DMS53 treated with DMSO at 0.1 percent for 48 hours (cell line): ENCODE measurements around the gene YDJC.
"Not testable (repeated sequence)": the region's sequence is repeated elsewhere in the genome, so short reads cannot be mapped to it uniquely, and the experiment has no call there.

Experiments
- DNase-seq: peaks from one replicate; lab custom pipeline; 2025; ENCODE audit not compliant: unreplicated experiment; lab: John Stamatoyannopoulos, UW

Gene YDJC, protein sequence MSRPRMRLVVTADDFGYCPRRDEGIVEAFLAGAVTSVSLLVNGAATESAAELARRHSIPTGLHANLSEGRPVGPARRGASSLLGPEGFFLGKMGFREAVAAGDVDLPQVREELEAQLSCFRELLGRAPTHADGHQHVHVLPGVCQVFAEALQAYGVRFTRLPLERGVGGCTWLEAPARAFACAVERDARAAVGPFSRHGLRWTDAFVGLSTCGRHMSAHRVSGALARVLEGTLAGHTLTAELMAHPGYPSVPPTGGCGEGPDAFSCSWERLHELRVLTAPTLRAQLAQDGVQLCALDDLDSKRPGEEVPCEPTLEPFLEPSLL

DNA sequence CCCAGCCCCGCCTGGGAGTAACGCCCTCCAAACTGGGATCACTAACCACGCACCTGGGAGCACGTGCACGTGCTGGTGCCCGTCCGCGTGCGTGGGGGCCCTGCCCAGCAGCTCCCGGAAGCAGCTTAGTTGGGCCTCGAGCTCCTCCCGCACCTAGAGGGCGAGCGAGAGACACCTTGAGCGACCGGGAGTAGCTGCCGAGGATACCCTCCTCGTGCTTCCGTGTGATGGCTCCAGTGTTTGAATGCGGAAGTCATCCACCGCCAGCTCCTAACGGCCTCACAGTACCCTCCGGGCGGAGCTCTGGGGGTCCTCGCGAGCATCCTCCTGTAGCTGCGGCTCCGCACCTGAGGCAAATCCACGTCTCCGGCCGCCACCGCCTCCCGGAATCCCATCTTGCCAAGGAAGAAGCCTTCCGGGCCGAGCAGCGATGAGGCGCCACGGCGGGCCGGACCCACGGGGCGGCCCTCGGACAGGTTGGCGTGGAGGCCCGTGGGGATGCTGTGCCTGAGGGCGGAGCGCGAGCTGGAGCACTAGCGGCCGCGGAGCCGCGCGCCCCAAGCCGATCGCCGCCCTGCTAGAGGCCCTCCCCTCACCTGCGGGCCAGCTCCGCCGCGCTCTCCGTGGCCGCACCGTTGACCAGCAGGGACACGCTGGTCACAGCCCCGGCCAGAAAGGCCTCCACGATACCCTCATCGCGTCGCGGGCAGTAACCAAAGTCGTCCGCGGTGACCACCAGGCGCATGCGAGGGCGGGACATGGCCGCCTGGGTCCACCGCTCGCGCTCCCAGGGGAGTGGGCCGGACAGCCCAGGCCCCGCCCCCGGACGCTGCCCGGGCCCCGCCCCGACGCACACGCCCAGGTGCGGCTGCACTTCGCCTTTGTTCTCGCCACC is at the start of gene YDJC:
TSS of gene YDJC (minus strand) at position 768 of the 895 bp plus-strand sequence. CDS start at position 760, 8 bp downstream.
- DNase-seq: peak; percentile 66

DNA sequence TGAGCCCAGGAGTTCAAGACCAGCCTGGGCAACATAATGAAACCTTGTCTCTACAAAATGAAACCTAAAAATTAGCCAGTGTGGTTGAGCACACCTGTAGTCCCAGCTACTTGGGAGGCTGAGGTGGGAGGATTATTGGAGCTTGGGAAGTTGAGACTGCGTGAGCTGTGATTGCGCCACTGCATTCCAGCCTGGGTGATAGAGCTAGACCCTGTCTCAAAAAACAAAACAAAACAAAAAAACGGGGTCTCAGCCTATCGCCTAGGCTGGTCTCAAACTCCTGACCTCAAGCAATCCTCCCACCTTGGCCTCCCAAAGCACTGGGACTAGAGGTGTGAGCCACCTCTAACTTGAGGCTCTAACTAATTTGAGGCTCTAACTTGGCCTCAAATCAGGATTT is 49.6 kb upstream of the YDJC start:
- DNase-seq: no peak

DNA sequence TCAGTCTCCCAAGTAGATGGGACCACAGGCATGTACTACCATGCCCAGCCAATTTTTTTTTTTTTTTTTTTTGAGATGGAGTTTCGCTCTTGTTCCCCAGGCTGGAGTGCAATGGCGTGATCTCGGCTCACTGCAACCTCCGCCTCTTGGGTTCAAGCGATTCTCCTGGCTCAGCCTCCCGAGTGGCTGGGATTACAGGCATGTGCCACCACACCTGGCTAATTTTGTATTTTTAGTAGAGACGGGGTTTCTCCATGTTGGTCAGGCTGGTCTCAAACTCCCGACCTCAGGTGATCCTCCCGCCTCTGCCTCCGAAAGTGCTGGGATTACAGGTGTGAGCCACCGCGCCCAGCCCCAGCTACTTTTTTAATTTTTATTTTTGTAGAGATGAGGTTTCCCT is 49.0 kb upstream of the YDJC start:
- not testable (repeated sequence) for DNase-seq

DNA sequence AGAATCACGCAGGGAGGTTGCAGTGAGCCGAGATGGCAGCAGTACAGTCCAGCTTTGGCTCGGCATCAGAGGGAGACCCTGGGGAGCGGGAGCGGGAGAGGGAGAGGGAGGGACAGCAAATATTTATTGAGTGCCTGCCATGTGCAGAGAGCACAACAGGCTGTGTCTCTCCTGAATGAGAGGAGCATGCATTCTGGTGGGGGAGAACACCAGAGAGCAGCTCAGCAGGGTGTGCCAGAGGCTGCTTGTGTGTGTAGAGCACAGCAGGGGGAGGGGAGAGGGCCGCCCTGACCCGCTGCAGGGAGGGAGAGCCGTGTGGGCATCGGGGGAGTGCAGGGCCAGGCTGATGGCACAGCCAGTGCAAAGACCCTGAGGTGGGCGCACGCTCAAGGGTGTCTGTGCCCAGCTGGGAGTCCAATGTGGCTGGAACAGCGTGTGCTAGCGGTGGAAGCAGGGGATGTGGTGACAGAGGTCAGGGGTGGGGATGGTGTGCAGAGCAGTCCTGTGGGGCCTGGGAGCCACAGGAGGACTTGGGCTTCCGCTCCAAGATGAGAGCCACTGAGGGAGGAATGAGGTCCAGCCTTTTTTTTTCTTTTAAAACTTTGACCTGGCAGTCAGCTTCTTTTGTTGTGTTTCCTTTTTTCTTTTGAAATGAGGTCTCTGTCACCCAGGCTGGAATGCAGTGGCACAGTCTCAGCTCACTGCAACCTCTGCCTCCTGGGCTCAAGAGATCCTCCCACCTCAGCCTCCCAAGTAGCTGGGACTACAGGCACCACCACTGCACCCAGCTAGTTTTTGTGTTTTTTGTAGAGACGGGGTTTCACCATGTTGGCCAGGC is 48.0 kb upstream of the YDJC start:
- DNase-seq: no peak

DNA sequence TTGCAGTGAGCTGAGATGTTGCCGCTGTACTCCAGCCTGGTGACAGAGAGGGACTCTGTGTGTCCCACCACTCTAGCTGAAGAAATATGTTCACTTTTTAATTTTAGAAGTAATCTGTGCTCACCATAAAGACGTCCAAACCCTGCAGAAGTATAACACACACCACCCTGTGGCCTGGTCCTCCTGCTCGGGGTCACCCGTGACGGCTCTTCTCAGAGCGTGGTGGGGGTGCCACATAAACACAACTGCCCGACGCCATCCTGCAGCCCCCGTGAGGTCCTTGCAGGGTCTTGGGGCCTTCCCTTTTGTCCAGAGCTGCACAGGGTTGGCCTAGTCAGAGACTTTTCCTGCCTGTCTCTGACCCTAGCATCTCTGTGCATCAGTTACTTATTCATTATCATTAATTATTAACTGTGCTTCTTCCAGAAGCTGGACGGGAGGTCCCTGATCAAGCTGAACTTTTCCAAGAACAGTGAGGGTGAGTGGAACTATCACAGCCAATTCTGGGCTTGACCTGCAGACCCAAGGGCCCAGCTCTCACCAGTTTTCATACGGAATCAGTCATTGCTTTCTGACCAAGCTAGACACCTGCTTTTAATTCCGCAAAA is 44.9 kb upstream of the YDJC start:
- DNase-seq: no peak

DNA sequence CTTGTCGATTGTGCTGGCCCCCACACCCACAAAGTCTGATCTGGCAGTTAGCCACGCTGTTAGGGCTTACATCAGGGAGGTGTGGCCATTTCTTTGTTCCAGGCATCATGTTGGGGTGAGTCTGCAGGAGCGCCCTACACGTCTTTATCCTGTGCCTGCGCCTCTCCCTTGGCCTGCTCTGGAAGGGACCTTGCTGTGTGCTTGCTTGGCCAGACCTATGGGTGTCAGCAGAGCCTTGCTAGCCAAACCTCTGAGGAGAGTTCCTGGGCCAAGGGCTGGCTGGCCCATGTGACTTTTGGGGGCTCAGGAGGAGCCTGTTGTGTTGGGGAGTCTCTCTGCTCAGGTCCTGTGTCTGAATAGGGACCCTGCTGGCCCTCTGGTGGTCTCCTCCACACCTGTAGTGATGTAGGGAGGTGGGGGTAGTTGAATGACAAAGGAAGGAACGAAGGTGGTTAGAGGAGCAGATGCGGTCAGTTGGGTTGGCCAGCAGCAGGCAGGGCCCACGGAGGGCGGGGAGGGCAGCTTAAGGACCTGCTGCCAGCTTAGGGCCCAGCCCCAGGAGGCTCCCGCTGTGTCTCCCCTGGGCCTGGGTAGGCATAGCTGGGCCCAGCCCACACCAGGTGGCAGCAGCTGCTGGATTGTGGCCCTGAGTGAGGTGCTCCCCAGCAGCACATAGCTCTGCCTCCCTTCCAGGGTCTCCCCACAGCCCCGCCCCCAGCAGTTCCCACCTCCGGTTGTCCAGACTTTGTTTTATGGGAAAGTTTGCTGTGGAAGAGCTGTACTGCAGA is 43.9 kb upstream of the YDJC start:
- DNase-seq: no peak

DNA sequence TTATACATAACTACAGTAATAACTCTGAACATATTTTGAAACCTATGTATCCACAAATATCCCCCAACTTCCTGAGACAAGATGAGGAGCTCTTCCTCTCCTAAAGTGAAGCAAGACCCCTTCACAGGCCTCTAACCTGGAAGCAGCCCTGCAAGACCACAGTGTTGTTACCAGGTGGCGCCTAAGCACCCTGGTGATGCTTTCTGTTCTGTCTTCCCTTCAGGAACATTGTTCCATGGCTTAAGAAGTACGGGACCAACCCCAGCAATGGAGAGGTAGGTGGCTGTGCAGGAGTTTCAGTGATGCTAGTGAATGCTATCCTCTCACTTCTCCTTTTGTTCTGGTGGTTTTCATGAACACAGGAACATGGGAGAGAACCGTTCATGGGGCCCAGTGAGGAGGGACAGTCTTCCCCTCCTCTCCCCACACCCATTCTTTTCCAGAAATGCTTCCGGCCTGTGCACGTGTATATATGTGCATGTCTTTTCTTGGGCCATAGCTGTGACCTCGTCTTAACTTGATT is 42.3 kb upstream of the YDJC start:
- no peak for DNase-seq

DNA sequence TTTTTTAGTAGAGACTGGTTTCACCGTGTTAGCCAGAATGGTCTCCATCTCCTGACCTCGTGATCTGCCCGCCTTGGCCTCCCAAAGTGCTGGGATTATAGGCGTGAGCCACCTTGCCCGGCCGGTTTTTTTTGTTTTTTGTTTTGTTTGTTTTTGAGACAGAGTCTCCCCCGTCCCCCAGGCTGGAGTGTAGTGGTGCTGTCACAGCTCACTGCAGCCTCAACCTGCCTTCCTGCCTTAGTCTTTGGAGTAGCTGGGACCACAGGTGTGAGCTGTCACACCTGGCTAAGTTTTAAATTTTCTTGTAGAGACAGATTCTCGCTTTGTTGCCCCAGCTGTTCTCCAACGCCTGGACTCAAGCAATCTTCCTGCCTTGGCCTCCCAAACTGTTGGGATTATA is 39.2 kb upstream of the YDJC start:
- peak; percentile 26 for DNase-seq

DNA sequence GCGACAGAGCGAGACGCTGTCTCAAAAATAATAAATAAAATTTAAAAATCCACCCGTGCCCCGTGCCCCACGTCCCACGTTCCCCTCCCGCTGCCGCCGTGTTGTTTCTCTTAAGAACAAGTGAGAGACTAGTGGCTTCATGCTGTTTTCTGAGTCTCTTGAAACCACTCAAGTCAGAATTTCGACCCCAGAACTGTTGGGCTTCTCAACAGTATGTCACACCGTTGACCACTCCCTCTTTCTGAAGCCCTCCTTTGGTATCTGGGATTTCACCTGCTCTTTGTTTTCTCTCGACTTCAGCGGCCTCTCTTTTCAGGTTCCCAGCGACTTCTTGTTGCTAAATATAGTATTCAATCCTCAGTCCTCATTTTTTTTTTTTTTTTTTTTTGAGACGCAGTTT is 37.0 kb upstream of the YDJC start:
- DNase-seq: no peak

DNA sequence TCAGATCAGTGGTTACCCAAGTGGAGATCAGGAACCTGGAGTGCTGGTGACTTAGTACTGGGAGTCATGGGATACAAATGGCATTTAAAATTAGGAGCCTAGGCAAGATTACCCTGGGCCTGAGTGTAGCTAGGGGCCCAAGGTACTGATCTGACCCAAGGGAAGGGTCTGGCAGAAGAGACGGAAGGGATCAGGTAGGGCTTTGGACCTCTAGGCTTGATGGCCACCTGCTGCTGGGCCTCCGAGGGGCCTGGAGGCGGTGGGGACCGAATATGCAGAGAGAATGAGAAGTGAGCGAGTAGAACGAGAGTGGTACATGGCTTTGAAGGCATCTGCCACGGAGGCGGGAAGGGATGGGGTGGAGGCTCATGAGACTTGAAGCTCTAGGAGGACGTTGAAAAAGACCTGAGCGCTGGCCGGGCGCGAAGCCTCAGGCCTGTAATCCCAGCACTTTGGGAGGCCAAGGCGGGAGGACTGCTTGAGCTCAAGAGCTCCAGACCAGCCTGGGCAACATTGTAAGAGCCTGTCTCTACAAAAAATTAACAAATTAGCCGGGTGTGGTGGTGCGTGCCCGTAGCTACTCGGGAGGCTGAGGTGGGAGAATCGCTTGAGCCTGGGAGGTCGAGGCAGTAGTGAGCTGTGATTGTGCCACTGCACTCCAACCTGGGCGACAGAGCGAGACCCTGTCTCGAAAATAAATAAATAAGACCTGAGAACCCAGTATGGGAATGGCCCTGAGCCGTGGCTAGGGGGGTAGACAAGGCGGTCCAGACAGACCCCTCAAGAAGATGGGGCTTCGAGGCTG is 35.4 kb upstream of the YDJC start:
- DNase-seq: no peak

DNA sequence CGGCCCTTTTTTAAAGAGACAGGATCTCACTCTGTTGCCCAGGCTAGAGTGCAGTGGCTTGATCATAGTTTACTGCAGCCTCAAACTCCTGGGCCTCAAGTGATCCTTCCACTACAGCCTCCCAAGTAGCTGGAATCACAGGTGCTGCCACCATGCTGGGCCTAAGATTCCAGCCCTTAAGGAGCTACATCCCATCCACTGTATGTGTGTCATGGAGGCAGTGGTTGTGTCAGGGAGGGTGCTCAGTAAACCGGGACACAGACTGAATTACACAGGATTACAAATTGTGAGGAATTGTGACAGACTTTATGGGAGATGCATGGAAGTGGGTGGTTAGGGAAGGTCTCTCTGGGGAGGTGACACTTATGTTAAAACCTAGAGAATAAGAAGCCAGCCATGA is 33.9 kb upstream of the YDJC start:
- no peak for DNase-seq

DNA sequence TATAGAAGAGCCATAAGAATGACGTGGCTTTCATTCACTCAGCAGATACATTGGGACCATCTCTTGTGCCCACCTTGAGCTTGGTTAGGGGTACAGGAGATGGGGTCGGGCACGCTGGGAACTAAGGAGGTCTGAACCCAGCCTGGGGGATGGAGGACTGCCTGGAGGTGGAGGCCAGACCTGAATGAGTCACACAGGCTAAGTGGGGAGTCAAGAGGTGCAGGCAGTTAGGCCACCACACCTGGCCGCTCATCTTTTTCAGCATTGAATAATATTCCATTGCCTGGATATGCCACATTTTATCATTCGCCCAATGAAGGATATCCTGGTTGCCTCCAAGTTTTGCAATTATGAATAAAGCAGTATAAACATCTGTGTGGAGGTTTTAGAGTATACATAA is 32.2 kb upstream of the YDJC start:
- no peak for DNase-seq

DNA sequence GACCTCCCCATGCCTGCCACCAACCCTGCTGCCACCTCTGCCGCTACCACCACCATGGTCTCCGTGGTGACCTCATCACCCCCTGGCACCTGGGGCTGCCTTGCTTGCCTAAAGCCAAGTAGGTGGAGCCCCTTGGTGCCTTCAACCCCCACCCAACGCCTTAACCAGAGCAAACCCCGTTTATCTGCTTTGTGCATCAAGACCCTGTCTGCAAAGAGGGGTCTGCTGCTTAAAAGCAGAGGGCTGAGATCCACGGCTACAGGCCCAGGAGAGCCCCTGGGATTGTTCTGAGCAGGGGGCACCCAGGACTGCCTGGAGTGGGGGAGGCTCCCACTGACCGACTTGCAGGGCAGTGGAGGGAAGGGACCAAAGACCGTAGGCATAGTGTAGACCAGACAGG is 31.1 kb upstream of the YDJC start:
- DNase-seq: no peak

DNA sequence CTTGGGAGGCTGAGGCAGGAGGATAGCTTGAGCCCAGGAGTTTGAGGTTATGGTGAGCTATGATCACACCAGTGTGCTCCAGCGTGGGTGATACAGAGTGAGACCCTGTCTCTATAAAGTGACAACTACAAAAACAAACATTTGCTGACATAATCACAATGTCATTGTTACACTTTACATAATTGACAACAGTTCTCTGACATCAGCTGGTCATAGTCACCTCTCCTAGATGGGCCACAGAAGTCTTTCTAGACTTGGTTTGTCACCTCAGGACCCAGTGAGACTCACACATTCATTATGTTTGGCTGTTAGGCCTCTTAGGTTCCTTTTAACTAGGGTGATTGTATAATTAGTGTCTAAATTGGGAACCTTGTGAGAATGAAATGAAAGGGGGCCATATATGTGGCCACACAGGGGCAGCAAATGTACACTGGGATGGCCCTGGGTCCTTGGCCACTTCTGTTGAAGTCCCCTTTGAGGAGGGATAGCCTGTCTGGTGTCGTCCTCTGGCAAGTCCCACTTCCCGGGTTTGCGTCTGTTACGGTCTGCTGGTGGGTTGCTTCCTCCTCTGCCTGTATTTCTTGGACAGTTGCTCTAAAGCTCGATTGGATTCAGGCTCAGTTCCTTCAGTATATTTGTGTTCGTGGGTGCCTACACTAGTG is 30.2 kb upstream of the YDJC start:
- no peak for DNase-seq

DNA sequence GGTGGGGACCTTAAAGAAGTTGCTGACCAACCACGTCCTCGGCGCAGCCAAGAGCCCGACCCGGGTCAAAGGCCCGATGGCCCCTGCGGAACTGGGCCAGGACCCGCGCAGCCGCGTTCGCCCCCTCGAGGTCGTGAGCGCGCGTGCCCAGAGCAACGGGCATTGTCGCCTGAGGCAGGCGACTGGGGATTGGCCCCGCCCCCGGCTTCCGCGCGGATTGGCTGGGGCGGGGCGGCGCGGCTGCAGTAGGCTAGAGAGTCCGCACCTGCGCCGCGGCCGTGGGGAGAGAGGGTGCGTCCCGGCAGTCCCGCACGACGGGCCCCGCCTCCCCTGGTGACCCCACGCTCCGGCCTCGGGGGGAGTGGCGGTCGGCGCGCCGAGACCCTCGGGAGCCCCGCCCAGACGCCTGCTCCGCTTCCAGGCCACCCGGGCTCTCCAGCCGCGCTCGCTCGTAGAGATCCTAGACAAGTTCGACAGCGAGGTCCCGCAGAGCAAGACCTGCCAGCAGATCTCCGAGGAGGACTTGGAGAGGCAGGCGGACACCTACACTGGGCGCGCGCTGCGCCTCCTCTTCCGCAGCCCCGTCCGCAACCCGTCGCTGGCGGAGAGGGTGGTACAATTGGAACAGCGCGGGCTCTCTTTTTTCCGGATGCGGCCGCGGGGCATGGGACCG is 27.7 kb upstream of the YDJC start:
- peak; percentile 41 for DNase-seq

DNA sequence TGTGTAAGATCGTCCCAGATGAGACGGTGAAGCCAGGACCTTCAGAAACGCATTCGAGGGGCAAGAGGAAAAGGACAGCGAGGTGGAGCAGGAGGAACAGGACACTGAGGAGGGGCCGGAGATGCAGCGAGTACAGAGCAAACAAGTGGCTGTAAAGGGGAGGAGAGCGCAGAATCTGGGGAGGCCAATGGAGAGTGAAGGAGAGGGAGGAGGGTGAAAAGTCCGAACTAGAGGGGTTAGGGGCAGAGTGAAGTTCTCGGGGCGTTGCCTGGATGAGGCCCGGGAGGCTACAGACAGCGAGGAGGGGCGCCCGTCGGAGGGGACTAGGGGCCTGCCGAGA is 27.2 kb upstream of the YDJC start:
- DNase-seq: no peak

DNA sequence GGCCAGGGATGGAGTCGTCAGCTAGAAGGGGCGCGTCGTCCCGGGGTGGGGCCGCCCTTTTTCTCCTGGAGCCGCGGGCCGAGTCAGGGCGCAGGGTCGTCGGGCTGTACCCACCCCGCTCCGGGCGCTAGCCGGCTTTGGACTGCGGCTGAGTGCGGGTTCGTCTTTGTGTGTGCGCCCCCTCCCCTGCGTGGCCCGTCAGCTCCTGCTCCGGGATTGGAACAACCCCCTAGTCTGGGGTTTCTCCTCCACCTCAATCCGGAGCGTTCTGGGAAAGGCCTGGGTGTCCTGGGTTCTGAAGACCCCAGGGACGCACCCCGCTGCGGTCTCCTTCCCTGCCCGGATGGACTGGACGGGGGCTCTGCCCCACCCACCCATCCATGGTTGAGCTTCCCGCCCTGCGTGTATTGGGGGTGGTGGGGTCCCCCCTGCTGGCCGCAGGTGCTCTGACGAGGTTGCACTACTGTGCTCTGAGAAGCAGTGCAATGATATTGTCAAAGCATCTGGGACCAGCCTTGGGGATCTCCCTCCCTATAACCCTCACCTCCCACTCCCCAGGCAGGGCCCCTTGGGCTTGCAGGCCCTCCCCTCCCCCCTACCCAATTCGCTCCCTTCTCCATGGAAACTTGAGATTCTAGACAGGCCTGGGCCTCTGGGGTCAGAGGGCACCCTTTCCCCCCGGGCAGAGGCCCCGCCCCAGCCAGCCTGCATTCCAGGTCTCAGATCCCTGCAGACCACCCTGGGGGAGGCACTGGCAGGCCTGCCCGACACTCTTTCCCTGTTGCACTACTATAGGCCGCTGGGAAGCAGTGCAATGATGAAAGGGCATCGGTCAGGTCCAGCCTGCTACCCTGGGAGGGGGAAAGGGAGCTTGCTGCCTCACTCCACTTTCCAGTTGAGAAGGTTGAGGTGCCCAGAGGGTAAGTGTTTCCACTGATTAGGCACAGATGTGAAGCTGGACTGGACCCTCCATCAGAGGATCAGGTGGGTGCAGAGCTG is 23.0 kb upstream of the YDJC start:
- DNase-seq: no peak
